ENCODE results near the gene CYGB.

CYGB gene

DNA sequence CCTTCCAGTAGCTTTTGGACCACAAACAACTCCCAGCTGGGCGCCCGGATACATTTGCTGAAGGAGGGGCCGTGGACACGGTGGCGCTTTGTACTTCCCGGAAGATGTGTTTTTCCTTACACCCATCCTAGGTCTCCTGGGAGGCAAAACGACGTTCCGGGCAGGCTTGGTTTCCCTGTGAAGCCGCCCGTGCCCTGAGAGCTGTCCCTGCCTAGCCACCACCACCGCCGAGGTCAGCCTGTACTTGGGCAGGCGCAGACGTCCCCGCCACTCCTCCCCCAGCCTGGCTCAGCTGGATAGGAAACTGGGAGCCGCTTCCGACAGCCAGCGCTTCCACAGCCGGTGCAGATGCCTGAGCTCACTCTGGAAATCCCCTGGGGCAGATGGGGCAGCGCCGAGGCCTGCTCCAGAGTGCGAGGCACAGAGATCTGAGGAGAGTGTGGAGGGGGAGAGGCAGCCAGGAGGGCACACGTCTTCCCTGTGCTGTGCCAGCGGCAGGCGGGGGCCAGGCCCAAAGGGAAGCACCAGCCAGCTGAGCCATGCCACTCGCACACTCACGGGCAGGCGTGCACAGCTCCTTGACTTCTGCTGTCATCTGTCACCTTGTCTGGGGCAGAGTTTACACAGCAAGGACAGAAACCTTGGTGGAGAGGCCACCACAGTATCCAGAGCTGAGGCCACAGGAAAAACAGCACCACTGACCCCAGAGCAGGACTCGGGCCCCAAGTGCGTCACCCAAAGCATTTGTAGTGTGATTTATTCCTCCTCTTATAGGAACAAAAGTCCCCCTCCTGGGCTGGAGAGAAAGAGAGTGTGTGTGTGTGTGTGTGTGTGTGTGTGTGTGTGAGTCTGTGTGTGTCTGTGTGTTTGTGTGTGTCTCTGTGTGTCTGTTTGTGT lies 39.3 kb downstream of the CYGB start:
- DNase-seq, result peak; percentile 73

DNA sequence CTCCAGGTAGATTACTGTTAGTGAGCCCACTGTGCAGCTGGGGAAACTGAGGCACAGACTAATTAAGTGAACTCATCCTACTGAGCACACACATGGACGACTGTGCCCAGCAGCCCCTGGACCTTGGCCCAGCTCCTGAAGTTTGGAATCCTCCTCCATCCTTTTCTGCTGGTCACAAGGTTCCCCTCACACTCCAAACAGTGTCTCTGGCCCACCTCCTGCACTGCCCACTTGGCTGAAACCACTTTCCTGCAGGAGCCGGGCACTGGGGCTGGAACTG lies 39.9 kb downstream of the CYGB start:
- no peak for DNase-seq

DNA sequence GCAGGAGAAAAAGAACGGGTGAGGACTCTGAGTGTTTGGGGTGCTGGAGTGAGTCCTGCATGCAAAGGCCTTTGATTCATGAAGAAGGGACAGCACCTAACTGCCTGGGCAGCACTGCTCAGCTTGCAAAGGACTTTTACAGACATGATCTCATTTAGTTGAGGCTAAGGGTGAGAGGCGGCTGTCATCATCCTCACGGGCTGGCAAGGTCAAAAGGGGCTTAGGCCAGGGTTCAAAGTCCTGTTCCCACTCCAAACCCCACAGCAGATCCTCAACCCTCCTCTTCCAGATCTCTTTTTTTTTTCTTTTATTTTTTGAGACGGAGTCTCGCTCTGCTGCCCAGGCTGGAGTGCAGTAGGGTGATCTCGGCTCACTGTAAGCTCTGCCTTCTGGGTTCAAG lies 41.0 kb downstream of the CYGB start:
- no peak for DNase-seq

DNA sequence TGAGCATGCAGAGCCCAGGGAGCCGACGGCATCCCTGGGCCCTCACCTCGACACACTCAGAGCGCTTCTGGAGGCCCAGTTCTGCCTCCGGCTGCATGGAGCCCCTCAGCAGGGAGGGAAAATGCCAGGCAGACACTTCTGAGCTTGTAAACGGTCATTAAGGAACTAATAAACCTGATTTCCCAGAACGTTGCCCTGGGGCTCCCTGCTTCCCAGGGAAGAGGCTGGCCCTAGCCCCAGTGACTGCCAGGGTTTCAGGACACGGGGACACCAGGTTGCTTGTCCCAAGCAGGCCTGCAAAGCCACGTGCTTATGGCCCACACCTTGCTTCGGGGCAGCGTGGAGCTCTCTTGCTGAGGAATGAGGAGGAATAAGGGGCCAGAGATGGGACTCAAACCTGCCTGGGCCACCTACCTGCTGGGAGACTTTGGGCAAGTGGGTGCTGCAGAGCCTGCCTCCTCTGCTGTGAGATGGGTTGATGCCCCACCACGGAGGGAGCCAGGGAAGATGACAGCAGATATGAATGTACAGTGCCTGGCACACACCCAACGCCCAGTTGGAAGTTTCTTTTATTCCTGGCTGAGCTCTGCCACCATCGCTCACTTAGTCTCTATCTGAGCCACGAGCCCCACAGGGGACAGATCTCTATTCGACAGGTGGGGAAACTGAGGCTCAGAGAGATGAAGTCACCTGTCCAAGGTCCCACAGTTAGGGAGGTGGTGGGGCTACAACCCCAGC lies 41.7 kb downstream of the CYGB start:
- DNase-seq, result no peak

DNA sequence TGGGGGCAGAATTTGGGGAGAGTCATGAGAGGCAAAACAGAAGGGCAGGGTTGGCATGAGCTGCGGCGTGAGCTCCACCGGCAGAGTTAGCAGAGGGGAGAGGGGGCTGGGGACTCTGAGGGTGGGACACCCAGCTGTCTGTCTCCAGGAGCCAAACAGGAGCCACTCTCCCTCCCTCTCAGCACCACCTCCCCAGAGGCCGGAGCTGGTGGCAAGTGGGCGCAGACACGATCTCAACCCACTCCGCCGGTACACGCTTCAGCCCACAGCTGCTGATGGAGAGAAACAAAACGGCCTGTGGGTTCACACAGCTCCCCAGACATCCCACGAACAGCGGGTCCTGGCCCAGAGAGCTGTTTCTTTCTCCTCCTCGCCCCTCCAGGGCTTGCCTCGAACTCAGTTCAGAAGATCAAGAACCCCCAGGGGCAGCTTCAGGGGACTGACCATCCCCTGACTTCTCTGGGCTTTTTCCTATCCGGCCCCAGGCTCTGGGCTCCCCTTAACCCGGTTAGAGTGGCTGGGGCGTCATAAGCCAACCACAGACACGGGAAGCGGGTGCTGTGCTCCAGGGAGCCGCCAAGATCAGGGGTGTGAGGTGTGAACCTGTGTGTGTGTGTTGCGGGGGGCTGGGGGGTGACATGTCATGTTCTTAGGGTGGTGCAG lies 43.9 kb downstream of the CYGB start:
- no peak for DNase-seq

DNA sequence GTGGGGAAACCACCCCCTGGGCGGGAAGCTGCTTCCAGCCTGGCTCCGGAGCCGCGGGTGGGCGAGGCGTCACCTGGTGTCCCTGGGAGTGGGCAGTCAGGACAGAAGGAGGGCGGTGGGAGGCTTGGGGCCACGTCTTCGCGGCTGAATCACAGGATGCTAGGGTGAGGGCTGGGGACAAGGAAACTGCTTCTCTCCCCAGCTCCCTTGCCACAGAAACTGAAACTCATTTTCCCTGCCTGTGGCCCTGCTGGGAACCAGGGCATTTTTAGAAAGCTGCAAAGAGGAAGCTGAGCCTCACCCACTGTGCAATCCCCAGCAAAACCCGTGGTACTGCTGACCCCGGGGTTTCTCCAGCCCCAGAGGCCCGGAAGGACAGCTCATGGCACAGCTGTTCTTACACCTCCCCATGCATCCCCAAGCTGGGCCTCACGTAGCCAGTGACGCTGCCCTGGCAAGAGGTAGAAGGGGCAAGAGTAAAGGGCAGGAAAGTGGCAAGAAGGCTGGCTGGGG lies 44.5 kb downstream of the CYGB start:
- DNase-seq, result peak; percentile 46

DNA sequence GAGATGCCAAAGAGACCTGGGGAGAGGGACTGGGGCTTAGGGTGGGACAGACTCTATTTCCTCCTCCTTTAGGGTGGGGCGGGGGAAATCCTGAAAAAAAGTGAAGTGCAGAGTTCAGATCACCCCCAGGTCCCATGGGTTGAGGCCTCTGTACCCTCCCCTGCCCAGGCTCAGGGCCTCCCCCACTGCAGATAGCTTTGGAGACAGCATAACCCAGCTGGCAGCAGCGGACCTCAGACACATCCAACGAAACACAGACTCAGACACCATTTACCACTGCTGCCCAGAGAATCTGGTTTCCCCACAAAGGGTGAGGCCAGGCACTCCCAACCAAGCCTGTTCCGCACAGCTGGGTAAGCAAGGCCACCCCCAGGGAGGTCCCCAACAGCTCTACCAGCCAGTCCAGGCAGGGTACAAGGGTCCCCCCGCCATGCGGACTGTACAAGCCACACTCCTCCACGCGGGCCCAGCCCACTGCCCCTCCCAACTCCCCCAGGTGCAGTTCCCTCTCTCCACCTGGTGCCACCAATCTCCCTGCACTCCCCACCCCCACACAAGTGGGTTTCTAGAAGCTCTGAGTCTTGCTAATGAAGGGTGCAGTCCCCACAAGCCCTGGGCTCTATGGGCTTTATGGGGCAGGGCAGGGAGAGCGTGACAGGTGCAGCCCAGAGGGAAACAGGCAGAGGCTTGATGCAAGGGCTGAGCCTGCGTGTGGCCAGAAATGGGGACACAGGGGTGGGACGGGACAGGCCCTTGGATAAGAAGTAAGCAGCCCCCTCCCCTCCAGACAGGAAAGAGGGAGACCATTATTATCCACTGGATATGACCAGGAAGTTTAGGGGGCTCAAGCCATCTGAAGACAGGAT lies 45.2 kb downstream of the CYGB start:
- no peak for DNase-seq

DNA sequence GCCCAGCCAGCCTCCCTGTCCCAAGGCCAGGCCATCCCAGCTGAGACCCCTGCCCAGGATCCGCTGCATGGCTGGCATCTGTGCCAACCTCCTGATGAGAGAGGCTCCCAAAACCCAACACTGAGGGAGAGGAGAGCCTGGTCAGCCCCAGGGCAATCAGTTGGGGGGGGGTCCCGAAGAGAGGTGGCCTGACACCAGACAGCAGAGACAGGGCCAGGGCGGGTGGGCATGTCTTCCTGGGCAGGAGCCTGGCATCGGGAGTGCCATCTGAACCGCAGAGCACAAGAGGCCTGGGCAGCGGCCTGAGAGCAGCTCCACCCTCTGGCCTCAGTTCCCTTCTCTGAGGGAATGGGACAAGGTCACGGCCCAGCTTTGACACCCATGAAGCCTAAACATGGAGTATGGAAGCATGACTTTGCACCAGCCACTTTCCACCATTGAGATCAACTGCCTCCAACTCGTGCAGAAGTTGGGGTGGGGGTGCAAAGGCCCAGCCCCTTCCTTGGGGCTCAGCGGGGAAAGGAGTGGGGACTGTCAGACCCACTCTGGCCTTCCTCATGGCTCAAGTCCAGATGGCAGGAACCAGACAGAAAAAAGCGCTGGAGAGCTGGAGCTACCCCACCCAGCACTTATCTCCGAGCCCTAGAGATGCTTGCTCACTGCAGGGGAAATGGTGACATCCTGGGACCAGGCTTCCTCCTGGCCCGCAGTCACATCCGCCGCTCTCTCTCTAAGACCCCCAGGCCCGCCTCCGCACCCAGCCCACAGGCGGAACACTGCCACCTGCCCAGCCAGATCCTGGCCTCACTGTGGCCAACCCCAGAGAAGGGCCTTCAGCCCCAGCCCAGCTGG lies 46.0 kb downstream of the CYGB start:
- DNase-seq, result no peak

DNA sequence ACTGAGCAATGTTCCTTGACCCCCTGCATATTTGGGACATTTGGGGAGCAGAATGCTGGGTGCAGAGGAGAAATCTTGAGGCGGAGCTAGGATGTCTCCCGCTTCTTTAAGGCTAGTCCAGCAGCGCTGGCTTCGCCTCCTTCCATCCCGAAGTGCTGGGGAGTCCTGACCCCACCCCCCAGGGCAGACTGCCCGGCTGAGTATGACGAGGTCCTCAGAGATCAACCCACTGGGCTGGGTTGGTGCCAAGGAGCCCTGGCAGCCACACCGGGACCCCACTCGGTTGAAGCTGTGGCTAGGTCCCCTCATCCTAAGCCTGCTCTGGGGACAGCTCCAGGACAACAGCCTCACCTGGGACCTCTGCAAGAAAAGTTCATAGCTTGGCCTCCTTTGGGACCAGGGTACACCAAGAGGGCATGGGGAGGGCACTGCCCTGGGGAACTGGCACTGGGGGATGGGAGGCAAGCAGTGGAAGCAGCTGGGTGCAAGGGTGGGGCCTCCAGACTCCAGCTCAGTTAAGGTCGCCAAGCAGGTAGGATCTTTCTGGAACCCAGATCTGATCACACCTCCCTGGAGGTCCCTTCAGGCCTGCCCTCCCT lies 47.3 kb downstream of the CYGB start:
- no peak for DNase-seq

DNA sequence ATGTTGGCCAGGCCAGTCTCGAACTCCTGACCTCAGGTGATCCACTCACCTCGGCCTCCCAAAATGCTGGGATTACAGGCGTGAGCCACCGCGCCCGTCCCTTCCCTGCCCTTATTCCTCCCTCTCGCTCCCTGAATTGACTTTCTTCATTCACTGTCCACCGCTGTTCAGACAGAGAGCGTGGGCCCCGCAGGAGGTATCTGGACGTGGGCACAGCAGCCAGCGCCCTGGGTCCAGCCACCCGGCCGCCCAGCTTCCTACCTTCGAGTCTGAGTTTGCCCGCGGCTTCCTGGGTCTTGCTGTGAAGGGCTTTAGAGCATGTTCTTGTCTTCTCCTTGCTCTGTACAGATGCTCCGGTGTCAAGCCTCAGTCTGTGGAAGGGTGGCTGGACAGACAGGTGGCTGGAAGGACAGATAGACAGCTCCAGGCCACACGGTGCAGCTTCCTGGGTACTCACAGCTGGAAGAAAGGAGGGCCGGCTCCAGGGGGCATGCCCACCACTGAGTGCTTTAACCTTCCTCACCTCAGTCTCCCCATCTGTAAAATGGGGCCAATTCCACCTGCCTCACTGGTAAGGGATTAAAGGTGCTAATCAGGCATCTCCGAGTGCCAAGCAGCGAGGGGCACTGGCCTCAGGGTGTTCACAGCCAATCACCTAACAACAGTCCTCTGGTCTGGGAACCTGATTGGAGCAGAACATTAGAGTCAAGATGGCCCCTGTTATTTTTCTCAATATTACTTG lies 49.9 kb downstream of the CYGB start:
- no peak for DNase-seq

DNA sequence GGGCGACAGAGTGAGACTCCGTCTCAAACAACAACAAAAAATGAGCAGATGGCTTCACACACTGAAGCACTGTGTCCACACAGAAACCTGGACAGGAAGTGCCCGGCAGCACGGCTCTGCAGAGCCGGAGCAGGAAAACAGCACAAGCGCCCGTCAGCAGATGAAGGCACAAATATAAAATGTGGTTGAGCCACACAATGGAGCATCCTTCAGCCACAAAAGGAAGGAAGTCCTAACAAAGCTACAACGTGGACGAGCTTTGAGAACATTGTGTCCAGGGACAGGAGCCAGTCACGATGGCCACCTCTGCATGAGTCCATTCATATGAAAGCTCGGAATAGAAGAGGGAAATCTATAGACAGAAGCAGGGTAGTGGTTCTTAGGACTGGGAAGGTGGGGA lies 51.9 kb downstream of the CYGB start:
- no peak for DNase-seq

DNA sequence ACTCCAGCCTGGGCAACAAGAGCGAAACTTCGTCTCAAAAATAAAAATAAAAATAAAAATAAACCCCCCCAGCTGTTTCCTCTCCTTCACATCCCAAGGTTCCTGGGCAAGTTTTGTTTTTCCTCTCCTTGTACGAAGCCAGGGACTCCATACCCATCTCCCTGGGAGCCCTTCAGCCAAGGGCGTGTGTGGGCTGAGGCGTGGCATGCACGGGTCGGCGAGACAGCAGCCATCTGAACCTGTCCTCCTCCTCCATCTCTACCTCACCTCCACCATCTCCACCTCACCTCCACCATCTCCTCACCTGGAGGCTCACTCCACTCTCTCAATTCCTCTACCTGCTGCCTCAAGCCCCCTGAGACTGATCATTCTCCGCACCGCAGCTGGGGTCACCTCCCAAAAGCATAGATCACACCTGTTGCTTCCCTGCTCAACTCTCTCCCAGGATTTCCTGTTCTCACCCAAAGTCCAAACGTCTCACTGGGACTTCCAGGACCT lies 53.2 kb downstream of the CYGB start:
- DNase-seq, result no peak

DNA sequence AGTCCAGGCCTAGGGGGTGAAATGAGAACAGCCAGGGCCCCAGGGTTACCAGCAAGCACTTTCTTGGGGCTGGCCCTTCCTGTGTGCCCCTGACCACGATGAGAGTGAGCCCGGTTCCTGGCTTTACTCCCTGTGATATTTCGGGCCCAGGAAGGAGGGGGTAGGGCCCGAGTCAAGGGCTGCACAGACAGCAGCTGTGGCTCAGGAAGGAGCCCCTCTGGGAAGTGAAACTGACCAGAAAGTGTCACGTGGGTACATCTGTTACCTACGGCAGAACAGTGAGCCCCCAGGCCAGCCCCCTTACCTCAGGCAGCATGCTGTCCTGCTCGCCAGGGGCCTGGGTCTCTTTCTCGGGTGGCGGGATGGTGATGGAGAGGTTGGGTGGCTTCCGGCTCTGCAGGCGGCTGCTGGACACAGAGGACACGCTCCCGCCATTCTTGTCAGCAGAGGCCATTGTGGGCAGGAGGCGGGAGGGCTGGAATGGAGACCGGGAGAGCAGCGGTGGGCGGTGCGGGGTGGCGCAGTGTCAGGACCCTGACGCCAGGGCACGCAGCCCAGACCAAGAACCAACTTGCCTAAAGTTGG lies 56.3 kb downstream of the CYGB start:
- DNase-seq, result no peak

DNA sequence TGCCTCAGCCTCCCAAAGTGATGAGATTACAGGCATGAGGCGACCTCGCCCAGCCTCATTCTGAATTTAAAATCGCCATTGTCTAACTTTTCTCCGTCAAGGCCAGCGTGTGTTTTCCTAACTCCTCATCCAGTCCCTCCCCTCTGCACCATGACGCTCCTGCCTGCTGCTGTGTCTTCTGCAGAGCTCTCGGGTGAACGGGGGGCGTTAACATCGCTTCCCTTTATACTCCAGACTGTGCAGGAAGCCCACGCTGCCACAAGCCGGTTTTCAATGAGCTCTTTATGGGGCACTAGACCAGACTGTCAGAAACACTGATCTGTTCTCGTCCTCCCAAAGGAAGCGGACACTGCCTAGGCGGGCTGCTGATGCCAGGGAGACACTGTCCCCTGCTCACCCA lies 56.9 kb downstream of the CYGB start:
- peak; percentile 31 for DNase-seq

DNA sequence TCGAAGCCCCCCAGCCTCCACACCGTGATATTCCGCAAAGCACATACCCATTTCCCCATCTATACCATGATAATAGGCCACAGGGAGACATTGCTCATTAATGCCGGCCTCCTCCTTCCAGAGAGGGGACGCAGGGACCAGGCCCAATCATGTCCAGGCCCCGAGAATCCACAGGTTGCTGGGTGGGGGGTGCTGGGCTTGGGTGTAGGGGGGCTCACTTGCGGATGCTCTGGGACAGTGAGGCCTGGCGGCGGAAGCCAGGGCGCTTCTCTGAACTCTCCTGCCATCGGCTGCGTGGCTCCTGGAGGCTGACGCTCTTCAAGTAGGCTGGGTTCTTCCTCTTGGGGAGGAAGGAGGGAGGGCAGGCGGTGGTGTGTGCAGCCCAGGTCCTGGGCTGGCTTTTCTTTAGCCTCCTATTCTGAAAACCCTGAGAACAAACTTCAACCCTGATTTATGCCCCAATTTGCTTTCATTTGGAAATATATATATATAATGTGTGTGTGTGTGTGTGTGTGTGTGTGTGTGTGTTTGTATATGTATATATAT lies 57.9 kb downstream of the CYGB start:
- DNase-seq, result no peak

DNA sequence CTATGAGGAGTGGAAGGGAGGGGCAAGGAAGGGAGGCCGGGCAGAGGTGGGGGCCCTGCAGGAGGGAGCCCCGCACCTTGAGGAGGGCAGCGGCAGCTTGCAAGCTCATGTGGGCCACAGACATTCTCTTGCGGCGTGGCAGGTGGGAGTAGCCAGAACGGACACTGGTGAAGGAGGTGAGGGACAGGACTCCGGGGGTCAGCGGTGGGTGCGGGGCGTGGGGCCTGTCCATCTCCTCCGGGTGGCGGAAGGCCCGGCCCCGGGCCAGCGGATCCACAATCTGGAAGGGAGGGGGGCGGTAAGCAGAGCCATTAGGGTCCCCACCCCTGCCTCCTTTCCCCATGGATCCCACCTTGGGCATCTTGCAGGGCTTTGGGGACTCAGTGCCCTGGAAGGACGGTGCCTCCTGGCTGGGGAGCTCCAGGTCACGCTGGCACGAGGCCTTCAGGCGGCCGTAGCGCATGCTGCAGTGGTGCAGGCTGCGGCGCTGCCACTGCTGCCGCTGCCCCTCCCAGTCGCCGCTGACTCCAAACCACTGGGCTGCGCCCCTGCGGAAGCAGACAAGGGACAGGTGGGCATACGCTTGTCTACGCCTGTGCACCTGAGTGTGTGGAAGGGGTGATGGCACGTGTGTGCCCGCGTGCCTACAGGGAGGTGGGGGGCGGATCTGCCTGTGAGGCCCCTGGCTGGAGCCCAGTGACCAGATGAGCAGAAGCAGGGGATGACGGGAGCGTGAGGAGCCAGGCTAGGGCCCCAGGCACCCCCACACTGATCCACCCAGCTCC lies 58.6 kb downstream of the CYGB start:
- DNase-seq, result no peak

DNA sequence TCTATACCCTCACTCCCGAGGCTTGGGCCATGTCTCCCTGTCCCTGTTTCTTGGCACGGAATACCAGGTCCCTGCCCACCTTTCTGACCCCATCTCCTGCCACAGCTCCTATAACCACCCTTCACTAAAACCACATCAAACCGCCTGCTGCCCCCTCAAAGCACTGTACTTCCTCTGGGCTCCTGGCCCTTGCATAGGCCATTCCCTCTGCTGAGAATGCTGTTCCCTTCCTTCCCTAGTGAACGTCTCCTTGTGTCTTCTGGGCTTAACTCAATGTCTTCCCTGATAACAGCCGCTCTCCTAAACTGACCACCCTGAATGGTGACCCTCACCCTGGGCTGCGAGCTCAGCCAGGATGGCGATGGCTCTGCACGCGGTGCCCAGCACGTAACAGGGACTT lies 59.4 kb downstream of the CYGB start:
- DNase-seq, result no peak

DNA sequence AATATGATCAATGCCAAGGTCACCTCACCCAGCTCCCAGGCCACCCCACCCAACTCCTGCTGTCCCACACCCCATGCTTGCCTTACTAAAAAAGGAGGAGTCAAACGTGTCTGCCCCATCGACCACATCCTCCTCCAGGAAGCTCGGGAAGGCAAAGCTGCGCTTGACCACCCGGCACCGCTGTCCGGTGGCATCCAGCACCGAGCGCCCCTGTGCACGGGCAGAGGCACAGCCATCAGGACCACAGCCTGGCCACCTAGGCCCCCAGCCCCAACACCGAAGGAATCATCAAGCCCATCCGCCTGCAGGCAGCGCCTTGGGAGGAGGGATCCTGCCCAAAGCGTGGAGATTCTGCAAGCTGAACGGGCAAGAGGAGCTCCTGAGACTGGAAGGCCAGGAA lies 59.9 kb downstream of the CYGB start:
- DNase-seq, result no peak
